Colonic mucosa (tissue), 4 donors: ENCODE measurements around the gene MTSS2. TPM values are rescaled to one million over a fixed set of nuclear protein-coding genes. Genes with fewer than 3 reads are reported as not detected.

Experiments
- DNase-seq: peaks from one replicate; pipeline ENCODE4 v3.0.0-alpha.2; 2020
- H3K27ac ChIP-seq: fragments of 200-600 bp; one replicate; pipeline ENCODE4 v1.8.0; 2021
- H3K27me3 ChIP-seq: fragments of 200-600 bp; one replicate; pipeline ENCODE4 v1.8.0; 2021
- H3K36me3 ChIP-seq: fragments of 200-600 bp; one replicate; pipeline ENCODE4 v1.8.0; 2021
- H3K4me1 ChIP-seq: fragments of 200-600 bp; one replicate; pipeline ENCODE4 v1.8.0; 2021; ENCODE audit warnings: mild to moderate bottlenecking
- H3K4me3 ChIP-seq: fragments of 200-600 bp; one replicate; pipeline ENCODE4 v1.8.0; 2021
- H3K9ac ChIP-seq, 2 donors: one replicate each; pipeline ENCODE4 v1.7.0; 2013; ENCODE audit warnings: control low read depth in 2 of 2, low read depth in 2 of 2, low read length in 2 of 2
- H3K9me3 ChIP-seq: fragments of 200-600 bp; one replicate; pipeline ENCODE4 v1.8.0; 2021
- CTCF ChIP-seq: fragments of 200-600 bp; IDR thresholded peaks from one replicate; pipeline ENCODE4 v1.8.0; 2022; ENCODE audit warnings: antibody characterized with exemption, mild to moderate bottlenecking
- intact Hi-C: fragments of 100-400 bp; cut with DNase I; formaldehyde crosslinking; loops from one replicate; pipeline ENCODE4 v1.14.1; 2022
- total RNA-seq, 2 donors: library from RNA; stranded (reverse); fragmentation: NEBNext Ultra II Directional in 1 of 2; extraction: Animal tissue kit (Norgen Biotek cat#: 25700) in 1 of 2; gene quantifications; one replicate each; pipeline ENCODE4 v1.2.1, GENCODE V29; 2021
- donor health status: healthy.
- donor health status: DM: no; HTN: no; CAD: no.
- donor health status: DM: no; HTN: no; CAD: no.

Gene MTSS2
- total RNA-seq, 2 donors from 2014 or later = 15.5 to 25.3 TPM

- no peak overlapping the region for H3K9ac ChIP-seq
- no peak overlapping the region for H3K4me3 ChIP-seq
- intact Hi-C loops = no loop called here
- no peaks in the 10 kb centered on the region for H3K27me3 ChIP-seq
- no peaks in the 10 kb centered on the region for H3K36me3 ChIP-seq
- H3K27ac ChIP-seq = no peak overlapping the region
- H3K4me1 ChIP-seq = no peaks in the 10 kb centered on the region
- H3K9me3 ChIP-seq = no peaks in the 10 kb centered on the region
- TF ChIP-seq CTCF = no peak
- DNase-seq = no peak
Measured at GRCh38 chr16:70709457-70709856, 23.6 kb upstream of the MTSS2 start.

- Histone ChIP-seq H3K9ac (no peak overlapping the region), H3K27ac (no peak overlapping the region), H3K27me3 (no peaks in the 10 kb centered on the region), H3K4me1 (no peaks in the 10 kb centered on the region), H3K9me3 (no peaks in the 10 kb centered on the region), H3K36me3 (no peaks in the 10 kb centered on the region), H3K4me3 (no peak overlapping the region)
- DNase-seq = no peak
- intact Hi-C loops = no loop called here
- TF ChIP-seq CTCF = no peak
Measured at GRCh38 chr16:70708366-70709246, 22.8 kb upstream of the MTSS2 start.

GRCh38 chr16:70706948-70707465 is 21.2 kb upstream of the MTSS2 start:
- Histone ChIP-seq H3K27ac (peak overlapping the region; percentile 44), H3K36me3 (no peaks in the 10 kb centered on the region), H3K4me1 (no peaks in the 10 kb centered on the region), H3K4me3 (no peak overlapping the region), H3K9ac (peak overlapping the region in 1 of 2 donors; percentile 19), H3K9me3 (no peaks in the 10 kb centered on the region), H3K27me3 (no peaks in the 10 kb centered on the region)
- intact Hi-C loops = no loop called here
- DNase-seq = no peak
- no peak for TF ChIP-seq CTCF

GRCh38 chr16:70705056-70705455 is 19.2 kb upstream of the MTSS2 start:
- Histone ChIP-seq H3K9me3 (no peaks in the 10 kb centered on the region), H3K36me3 (no peaks in the 10 kb centered on the region), H3K27ac (no peak overlapping the region), H3K4me1 (no peaks in the 10 kb centered on the region), H3K27me3 (no peaks in the 10 kb centered on the region), H3K9ac (no peak overlapping the region), H3K4me3 (no peak overlapping the region)
- TF ChIP-seq CTCF = no peak
- DNase-seq = no peak
- intact Hi-C loops = no loop called here

DNA sequence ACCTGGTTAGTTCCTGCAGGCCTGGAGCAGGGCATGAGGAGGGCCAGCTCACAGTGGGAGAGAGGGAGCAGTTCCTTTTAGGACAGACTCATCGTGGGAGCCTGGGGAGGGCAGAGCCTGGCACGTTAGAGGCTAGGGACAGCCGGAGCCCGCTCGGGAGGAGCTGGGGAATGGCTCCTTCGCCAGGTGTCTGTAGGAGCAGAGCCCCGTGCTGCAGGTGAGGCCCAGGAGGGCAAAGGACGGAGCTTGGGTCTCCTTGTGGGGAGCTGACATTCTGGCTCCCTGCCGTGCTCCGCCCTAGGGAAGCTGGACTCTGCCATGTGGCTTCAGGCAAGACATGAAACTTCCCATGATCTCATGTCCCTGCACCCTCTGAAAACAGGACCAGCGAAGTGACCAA is 18.7 kb upstream of the MTSS2 start:
- intact Hi-C loops = no loop called here
- no peak overlapping the region for H3K27ac ChIP-seq
- no peak overlapping the region for H3K9ac ChIP-seq
- no peaks in the 10 kb centered on the region for H3K36me3 ChIP-seq
- no peak for TF ChIP-seq CTCF
- H3K9me3 ChIP-seq = no peaks in the 10 kb centered on the region
- no peak for DNase-seq
- H3K4me3 ChIP-seq = no peak overlapping the region
- no peaks in the 10 kb centered on the region for H3K27me3 ChIP-seq
- no peaks in the 10 kb centered on the region for H3K4me1 ChIP-seq
